Hepatocyte (in vitro differentiated cells): Measurements from ENCODE around the gene MYH11. TPM values are rescaled to one million over a fixed set of nuclear protein-coding genes. Genes with fewer than 3 reads are reported as not detected.
"Not testable (repeated sequence)": the region's sequence is repeated elsewhere in the genome, so short reads cannot be mapped to it uniquely, and the experiment has no call there.

Experiments used
- DNase-seq: peaks from one replicate; pipeline ENCODE4 v3.0.0-alpha.2; 2016; ENCODE audit warnings: low spot score
- H2AFZ ChIP-seq: fragments of 200-600 bp; sonication (generic); 2 replicates; pipeline ENCODE4 v1.6.0; 2016; ENCODE audit warnings: antibody characterized with exemption, mild to moderate bottlenecking
- H3K27ac ChIP-seq: fragments of 200-600 bp; sonication (generic); 2 replicates; pipeline ENCODE4 v1.5.1; 2016; ENCODE audit warnings: mild to moderate bottlenecking
- H3K27me3 ChIP-seq: fragments of 200-600 bp; sonication (generic); 2 replicates; pipeline ENCODE4 v1.6.1; 2016
- H3K36me3 ChIP-seq: fragments of 200-600 bp; sonication (generic); replicated peaks from 2 replicates; pipeline ENCODE4 v1.5.1; 2016; ENCODE audit warnings: low read depth; ENCODE audit not compliant: insufficient read depth
- H3K4me1 ChIP-seq: fragments of 200-600 bp; sonication (generic); 2 replicates; pipeline ENCODE4 v1.5.1; 2016; ENCODE audit warnings: mild to moderate bottlenecking, moderate library complexity; ENCODE audit not compliant: insufficient read depth
- H3K4me2 ChIP-seq: fragments of 200-600 bp; sonication (generic); 2 replicates; pipeline ENCODE4 v1.6.0; 2016
- H3K4me3 ChIP-seq: fragments of 200-600 bp; sonication (generic); 2 replicates; pipeline ENCODE4 v1.5.1; 2016; ENCODE audit warnings: mild to moderate bottlenecking
- H3K79me2 ChIP-seq: fragments of 200-600 bp; sonication (generic); 2 replicates; pipeline ENCODE4 v1.6.0; 2017; ENCODE audit warnings: mild to moderate bottlenecking
- H3K9me2 ChIP-seq: fragments of 200-600 bp; sonication (generic); replicated peaks from 2 replicates; pipeline ENCODE4 v1.6.0; 2017; ENCODE audit warnings: mild to moderate bottlenecking; ENCODE audit not compliant: insufficient read depth
- H3K9me3 ChIP-seq: fragments of 200-600 bp; sonication (generic); 2 replicates; pipeline ENCODE4 v1.5.1; 2016; ENCODE audit warnings: low read depth, mild to moderate bottlenecking
- H4K20me1 ChIP-seq: fragments of 200-600 bp; sonication (generic); 2 replicates; pipeline ENCODE4 v1.6.0; 2016; ENCODE audit warnings: mild to moderate bottlenecking; ENCODE audit not compliant: insufficient read depth, poor library complexity, severe bottlenecking
- CTCF ChIP-seq: fragments of 200-600 bp; sonication (generic); IDR thresholded peaks from 2 replicates; pipeline ENCODE4 v1.5.1; 2016; ENCODE audit warnings: antibody characterized with exemption, mild to moderate bottlenecking; ENCODE audit not compliant: poor library complexity
- EZH2 ChIP-seq: fragments of 200-600 bp; sonication (generic); IDR thresholded peaks from 2 replicates; pipeline ENCODE4 v1.6.1; 2016; ENCODE audit warnings: antibody characterized with exemption, mild to moderate bottlenecking, borderline replicate concordance
- EZH2phosphoT487 ChIP-seq: fragments of 200-600 bp; sonication (generic); IDR thresholded peaks from one replicate; pipeline ENCODE4 v1.6.1; 2018; ENCODE audit warnings: antibody characterized with exemption, mild to moderate bottlenecking, low read depth, moderate library complexity; ENCODE audit not compliant: unreplicated experiment, severe bottlenecking
- WGBS: methylation state at CpG from one replicate; pipeline ENCODE4 v1.1.6; 2016; ENCODE audit warnings: low lambda C conversion rate; ENCODE audit errors: missing lambda C conversion rate; 5-methylcytosine and 5-hydroxymethylcytosine counted together
- polyA plus RNA-seq: library from polyadenylated mRNA; unstranded; fragments of >200 nt; fragmentation: Nextera tagmentation; extraction: Ambion mirVana; gene quantifications from 2 replicates; pipeline ENCODE4 v1.2.1, GENCODE V29; 2016
- total RNA-seq: library from RNA; depleted of rRNA; stranded (reverse); fragments of >200 nt; gene quantifications from 2 replicates; pipeline ENCODE4 v1.2.3, GENCODE V29; 2014

MYH11 gene
- total and polyA plus RNA-seq, 2 experiments from 2014 or later: 0.59 to 5.9 TPM

GRCh38 chr16:15819046-15819445 is 37.8 kb downstream of the MYH11 start:
- no peaks in the 10 kb centered on the region for H4K20me1 ChIP-seq
- no peak for DNase-seq
- H2AFZ ChIP-seq: no peak overlapping the region
- no peak for TF ChIP-seq EZH2
- no peak for TF ChIP-seq CTCF
- no peak for TF ChIP-seq EZH2phosphoT487
- H3K27me3 ChIP-seq: peaks cover 24% of the 10 kb centered on the region
- 98% methylated on average over 2 of the region's 2 CpGs for WGBS
- no peak overlapping the region for H3K4me2 ChIP-seq
- H3K4me1 ChIP-seq: no peaks in the 10 kb centered on the region
- no peaks in the 10 kb centered on the region for H3K79me2 ChIP-seq
- no peaks in the 10 kb centered on the region for H3K36me3 ChIP-seq
- H3K27ac ChIP-seq: no peak overlapping the region
- H3K4me3 ChIP-seq: no peak overlapping the region
- H3K9me3 ChIP-seq: peaks cover 6% of the 10 kb centered on the region
- no peaks in the 10 kb centered on the region for H3K9me2 ChIP-seq

- H3K4me1 ChIP-seq: no peaks in the 10 kb centered on the region
- peaks cover 33% of the 10 kb centered on the region for H3K27me3 ChIP-seq
- H3K4me3 ChIP-seq: no peak overlapping the region
- no peak for DNase-seq
- WGBS: 100% methylated on average over 1 of the region's 2 CpGs
- no peaks in the 10 kb centered on the region for H3K9me2 ChIP-seq
- TF ChIP-seq CTCF (no peak), EZH2 (no peak), EZH2phosphoT487 (no peak)
- no peak overlapping the region for H2AFZ ChIP-seq
- no peak overlapping the region for H3K4me2 ChIP-seq
- no peaks in the 10 kb centered on the region for H3K36me3 ChIP-seq
- H3K9me3 ChIP-seq: peaks cover 6% of the 10 kb centered on the region
- no peaks in the 10 kb centered on the region for H3K79me2 ChIP-seq
- H4K20me1 ChIP-seq: no peaks in the 10 kb centered on the region
- H3K27ac ChIP-seq: no peak overlapping the region
These were observed 39.4 kb downstream of the MYH11 start for GRCh38 chr16:15817446-15817845.

GRCh38 chr16:15816228-15816627 is 40.6 kb downstream of the MYH11 start:
- Histone ChIP-seq H4K20me1 (no peaks in the 10 kb centered on the region), H3K27ac (no peak overlapping the region), H3K4me1 (no peaks in the 10 kb centered on the region), H3K27me3 (peaks cover 33% of the 10 kb centered on the region), H2AFZ (no peak overlapping the region), H3K9me2 (no peaks in the 10 kb centered on the region), H3K79me2 (no peaks in the 10 kb centered on the region), H3K4me3 (no peak overlapping the region), H3K36me3 (no peaks in the 10 kb centered on the region), H3K9me3 (peaks cover 6% of the 10 kb centered on the region), H3K4me2 (no peak overlapping the region)
- TF ChIP-seq CTCF (no peak), EZH2 (no peak), EZH2phosphoT487 (no peak)
- DNase-seq: no peak

GRCh38 chr16:15812401-15812750 is 44.5 kb downstream of the MYH11 start:
- H3K4me1 ChIP-seq, H3K79me2 ChIP-seq, H3K36me3 ChIP-seq, H4K20me1 ChIP-seq, DNase-seq, H3K9me3 ChIP-seq, H3K9me2 ChIP-seq, H2AFZ ChIP-seq, H3K4me3 ChIP-seq, H3K27ac ChIP-seq, H3K4me2 ChIP-seq: not testable (repeated sequence)
- WGBS: 78% methylated on average over 3 of the region's 3 CpGs
- H3K27me3 ChIP-seq: peaks cover 42% of the 10 kb centered on the region
